BE2C (cell line): Measurements from ENCODE around the gene LDLRAD2.
A peak's percentile ranks its signal among the peaks of the same experiment; 100 is the strongest.

Source experiments
- DNase-seq: peaks from one replicate; pipeline ENCODE4 v3.0.0-alpha.2; 2020
- H3K27me3 ChIP-seq: fragments of 250-450 bp; sonication (Bioruptor Pico); 2 replicates; pipeline ENCODE4 v1.5.1; 2020; ENCODE audit warnings: mild to moderate bottlenecking
- H3K36me3 ChIP-seq: fragments of 250-450 bp; sonication (Bioruptor Pico); 2 replicates; pipeline ENCODE4 v1.5.1; 2020; ENCODE audit warnings: mild to moderate bottlenecking
- H3K4me1 ChIP-seq: fragments of 250-450 bp; sonication (Bioruptor Pico); 2 replicates; pipeline ENCODE4 v1.5.1; 2020
- H3K4me3 ChIP-seq: 2 replicates; pipeline ENCODE4 v1.5.1; 2011; ENCODE audit warnings: low read depth, low read length
- H3K9me3 ChIP-seq: fragments of 250-450 bp; sonication (Bioruptor Pico); 2 replicates; pipeline ENCODE4 v1.5.1; 2020
- CTCF ChIP-seq: IDR thresholded peaks from 2 replicates; pipeline ENCODE4 v1.5.1; 2012; ENCODE audit warnings: mild to moderate bottlenecking, low read depth, low read length

The LDLRAD2 gene

GRCh38 chr1:21799730-21800129 is 12.3 kb upstream of the LDLRAD2 start:
- no peaks in the 10 kb centered on the region for H3K4me1 ChIP-seq
- no peaks in the 10 kb centered on the region for H3K27me3 ChIP-seq
- no peaks in the 10 kb centered on the region for H3K36me3 ChIP-seq
- no peak for TF ChIP-seq CTCF
- H3K4me3 ChIP-seq, result no peak overlapping the region
- H3K9me3 ChIP-seq, result no peaks in the 10 kb centered on the region
- DNase-seq, result no peak

GRCh38 chr1:21801100-21801499 is 11.0 kb upstream of the LDLRAD2 start:
- no peaks in the 10 kb centered on the region for H3K36me3 ChIP-seq
- H3K4me3 ChIP-seq, result no peak overlapping the region
- no peaks in the 10 kb centered on the region for H3K9me3 ChIP-seq
- no peaks in the 10 kb centered on the region for H3K4me1 ChIP-seq
- no peak for DNase-seq
- no peak for TF ChIP-seq CTCF
- H3K27me3 ChIP-seq, result no peaks in the 10 kb centered on the region

- Histone ChIP-seq H3K36me3 (no peaks in the 10 kb centered on the region), H3K4me3 (no peak overlapping the region), H3K27me3 (no peaks in the 10 kb centered on the region), H3K9me3 (no peaks in the 10 kb centered on the region), H3K4me1 (no peaks in the 10 kb centered on the region)
- no peak for TF ChIP-seq CTCF
- DNase-seq, result no peak
These were observed 7.5 kb upstream of the LDLRAD2 start for GRCh38 chr1:21804536-21804935.

- Histone ChIP-seq H3K4me1 (no peaks in the 10 kb centered on the region), H3K4me3 (no peak overlapping the region), H3K36me3 (no peaks in the 10 kb centered on the region), H3K9me3 (no peaks in the 10 kb centered on the region), H3K27me3 (no peaks in the 10 kb centered on the region)
- TF ChIP-seq CTCF, result no peak
- no peak for DNase-seq
These were observed 1.5 kb downstream of the LDLRAD2 start for GRCh38 chr1:21813542-21813941.

- DNase-seq, result no peak
- peak; percentile 32 for TF ChIP-seq CTCF
- H3K4me1 ChIP-seq, result no peaks in the 10 kb centered on the region
- H3K36me3 ChIP-seq, result no peaks in the 10 kb centered on the region
- H3K27me3 ChIP-seq, result no peaks in the 10 kb centered on the region
- H3K9me3 ChIP-seq, result no peaks in the 10 kb centered on the region
- H3K4me3 ChIP-seq, result no peak overlapping the region
These were observed 2.3 kb downstream of the LDLRAD2 start for GRCh38 chr1:21814241-21814918.

- no peaks in the 10 kb centered on the region for H3K36me3 ChIP-seq
- no peak for TF ChIP-seq CTCF
- H3K4me3 ChIP-seq, result no peak overlapping the region
- no peak for DNase-seq
- H3K4me1 ChIP-seq, result no peaks in the 10 kb centered on the region
- H3K27me3 ChIP-seq, result no peaks in the 10 kb centered on the region
- no peaks in the 10 kb centered on the region for H3K9me3 ChIP-seq
These were observed 3.0 kb downstream of the LDLRAD2 start for GRCh38 chr1:21814981-21815582.
